HepG2 (cell line): ENCODE results near the gene NME9. TPM values are rescaled to one million over a fixed set of nuclear protein-coding genes. Genes with fewer than 3 reads are reported as not detected.

Source experiments
- ATAC-seq: fragments of 200-7000 bp; cut with Tn5 transposase; 3 replicates; pipeline ENCODE4 v1.9.1; 2020; ENCODE audit warnings: mild to moderate bottlenecking, moderate library complexity
- BruUV-seq: library from RNA; stranded (reverse); fragments of 400-500 nt; replicated peaks from 2 replicates; lab custom pipeline; 2021; lab: Mats Ljungman, UMichigan
- CTCF ChIA-PET: fragments of 300-600 bp; formaldehyde crosslinking; extraction: SDS; loops from one replicate; lab custom pipeline; 2021; ENCODE audit warnings: low total read pairs, inconsistent platforms, low intra/inter-chr PET ratio; lab: Yijun Ruan, JAX
- POLR2A ChIA-PET: fragments of 350-600 bp; sonication (Branson Sonifier 250); formaldehyde crosslinking; loops from one replicate; lab custom pipeline; 2020; ENCODE audit warnings: antibody characterized with exemption, inconsistent platforms; lab: Yijun Ruan, JAX
- DNase-seq: peaks from one replicate; pipeline ENCODE4 v3.0.0-alpha.2; 2015; ENCODE audit warnings: low spot score
- FAIRE-seq: peaks from 3 replicates; lab custom pipeline; 2011; peaks lifted over from hg19 to GRCh38; lab: Jason Lieb, UNC
- H2AFZ ChIP-seq: one replicate; pipeline ENCODE4 v1.6.1; 2011; ENCODE audit warnings: low read length, inconsistent platforms
- H3K27ac ChIP-seq: fragments of 300-600 bp; 3 replicates; pipeline ENCODE4 v1.8.0; 2011; ENCODE audit warnings: mixed run types, mild to moderate bottlenecking, mixed read lengths, low read length, inconsistent platforms; ENCODE audit not compliant: insufficient read depth; ENCODE audit errors: extremely low read length
- H3K27me3 ChIP-seq, 2 experiments: fragments of 200-600 bp in 1 of 2; 2 replicates in 1 of 2; 3 replicates in 1 of 2; pipeline versions ENCODE4 v1.6.0 to v1.8.0; 2011; ENCODE audit warnings: low read length in 2 of 2, mild to moderate bottlenecking in 2 of 2, moderate library complexity in 2 of 2, inconsistent platforms in 1 of 2; ENCODE audit not compliant: insufficient read depth in 2 of 2, control insufficient read depth in 1 of 2
- H3K36me3 ChIP-seq, 2 experiments: fragments of 200-600 bp in 1 of 2; replicated peaks in 1 of 2; 2 replicates in 1 of 2; 3 replicates in 1 of 2; pipeline versions ENCODE4 v1.5.1 to v1.8.0; 2011; ENCODE audit warnings: low read length in 2 of 2, inconsistent platforms in 1 of 2; ENCODE audit not compliant: insufficient read depth in 2 of 2, control insufficient read depth in 1 of 2
- H3K4me1 ChIP-seq: 2 replicates; pipeline ENCODE4 v1.5.1; 2012; ENCODE audit warnings: low read length, inconsistent platforms; ENCODE audit not compliant: insufficient read depth
- H3K4me2 ChIP-seq: 2 replicates; pipeline ENCODE4 v1.6.0; 2011; ENCODE audit warnings: low read depth, low read length, inconsistent platforms
- H3K4me3 ChIP-seq, 3 experiments: fragments of 200-600 bp in 1 of 3; sonication (generic), shearing (Covaris generic) in 1 of 3; replicated peaks in 1 of 3; 2 replicates each; pipeline ENCODE4 v1.5.1; 2011 to 2016; ENCODE audit warnings: low read length in 3 of 3, inconsistent platforms in 2 of 3, low read depth in 2 of 3, mild to moderate bottlenecking in 2 of 3, control low read depth in 1 of 3, mixed read lengths in 1 of 3; ENCODE audit not compliant: insufficient read depth in 1 of 3
- H3K79me2 ChIP-seq: one replicate; pipeline ENCODE4 v1.6.1; 2011; ENCODE audit warnings: low read length, inconsistent platforms; ENCODE audit not compliant: insufficient read depth
- H3K9ac ChIP-seq: 2 replicates; pipeline ENCODE4 v1.6.0; 2011; ENCODE audit warnings: mild to moderate bottlenecking, low read depth, low read length, inconsistent platforms; ENCODE audit not compliant: insufficient read depth
- H3K9me3 ChIP-seq: 2 replicates; pipeline ENCODE4 v1.5.1; 2012; ENCODE audit warnings: mild to moderate bottlenecking, low read length
- H4K20me1 ChIP-seq: 2 replicates; pipeline ENCODE4 v1.6.0; 2011; ENCODE audit warnings: inconsistent platforms, mild to moderate bottlenecking, low read length, moderate library complexity; ENCODE audit not compliant: insufficient read depth
- CEBPG ChIP-seq: IDR thresholded peaks from 2 replicates; pipeline ENCODE4 v1.6.1; 2016
- CTCF ChIP-seq: sonication (generic); formaldehyde crosslinking; IDR thresholded peaks from 2 replicates; pipeline ENCODE4 v1.5.0; 2020; ENCODE audit warnings: mild to moderate bottlenecking, missing genetic modification reagents, moderate library complexity
- FUBP1 ChIP-seq: sonication (generic); formaldehyde crosslinking; IDR thresholded peaks from 2 replicates; pipeline ENCODE4 v1.5.1; 2020; ENCODE audit warnings: missing genetic modification reagents, mild to moderate bottlenecking, borderline replicate concordance
- GATAD2A ChIP-seq: IDR thresholded peaks from 2 replicates; pipeline ENCODE4 v1.6.1; 2016
- KDM2A ChIP-seq: sonication (generic); formaldehyde crosslinking; IDR thresholded peaks from 2 replicates; pipeline ENCODE4 v1.4.0; 2020; ENCODE audit warnings: low read depth, missing genetic modification reagents, borderline replicate concordance
- NONO ChIP-seq, 2 experiments: fragments of 450-650 bp in 1 of 2; sonication (generic) in 1 of 2; formaldehyde crosslinking in 1 of 2; IDR thresholded peaks in 1 of 2; conservative IDR thresholded peaks in 1 of 2; 2 replicates each; pipeline versions ENCODE4 v1.6.1 to v1.8.0; 2017 to 2022; ENCODE audit warnings: mild to moderate bottlenecking in 1 of 2, missing genetic modification reagents in 1 of 2, moderate library complexity in 1 of 2
- NRL ChIP-seq: sonication (generic); formaldehyde crosslinking; IDR thresholded peaks from 2 replicates; pipeline ENCODE4 v1.5.0; 2020; ENCODE audit warnings: missing genetic modification reagents, mild to moderate bottlenecking, moderate library complexity, borderline replicate concordance
- POLR2AphosphoS5 ChIP-seq: IDR thresholded peaks from 2 replicates; pipeline ENCODE4 v1.6.1; 2012; ENCODE audit warnings: low read depth, low read length
- SPEN ChIP-seq: sonication (generic); formaldehyde crosslinking; IDR thresholded peaks from 2 replicates; pipeline ENCODE4 v1.5.1; 2020; ENCODE audit warnings: low read depth, mild to moderate bottlenecking, missing genetic modification reagents
- THAP9 ChIP-seq: sonication (generic); formaldehyde crosslinking; IDR thresholded peaks from 2 replicates; pipeline ENCODE4; 2020; ENCODE audit warnings: missing genetic modification reagents, mild to moderate bottlenecking, borderline replicate concordance
- TP53 ChIP-seq: sonication (generic); formaldehyde crosslinking; conservative IDR thresholded peaks from 2 replicates; pipeline ENCODE4 v1.4.0; 2020; ENCODE audit warnings: missing genetic modification reagents
- ZNF629 ChIP-seq: sonication (generic); formaldehyde crosslinking; conservative IDR thresholded peaks from 2 replicates; pipeline ENCODE4 v1.5.0; 2020; ENCODE audit warnings: missing genetic modification reagents
- WGBS: methylation state at CpG from one replicate; pipeline ENCODE4 v1.1.6; 2017; ENCODE audit warnings: low lambda C conversion rate; 5-methylcytosine and 5-hydroxymethylcytosine counted together
- in situ Hi-C: cut with HindIII; loops from 2 replicates; pipeline ENCODE4 v1.10.0; 2017; ENCODE audit warnings: low pct_unique_long_range_greater_than_20kb; ENCODE audit not compliant: extremely low pct_ligation_motif_present
- intact Hi-C: fragments of 100-400 bp; cut with micrococcal nuclease; formaldehyde crosslinking; loops from one replicate; pipeline ENCODE4 v1.10.0; 2022; ENCODE audit not compliant: unreplicated experiment
- polyA plus RNA-seq, 8 experiments: library from polyadenylated mRNA; depleted of rRNA in 3 of 8; stranded (reverse) in 7 of 8; unstranded in 1 of 8; fragments of >200 nt; fragmentation: Illumina TruSeq in 4 of 8; extraction: Trizol in 4 of 8; gene quantifications; 2 replicates each; pipeline versions ENCODE4 v1.2.1 to v1.2.3, GENCODE V29; 2011 to 2016; ENCODE audit warnings: low read depth in 4 of 8, missing spikeins in 1 of 8, mixed read lengths in 1 of 8; ENCODE audit not compliant: insufficient read depth in 1 of 8
- total RNA-seq, 5 experiments: library from RNA; depleted of rRNA; stranded (reverse); fragments of >200 nt; fragmentation: Illumina TruSeq; extraction: Trizol; gene quantifications; 2 replicates each; pipeline ENCODE4 v1.2.3, GENCODE V29; 2016; ENCODE audit warnings: low read depth in 1 of 5
- TF ChIP-seq, protein P1 (sequence below): sonication (generic); formaldehyde crosslinking; IDR thresholded peaks from 2 replicates; pipeline ENCODE4 v1.4.0; 2020; ENCODE audit warnings: missing genetic modification reagents

The NME9 gene
- total and polyA plus RNA-seq, 2 of the 13 experiments (the other 11 are each of a cell fraction or from before 2014, with no cell fraction given), result not detected

DNA sequence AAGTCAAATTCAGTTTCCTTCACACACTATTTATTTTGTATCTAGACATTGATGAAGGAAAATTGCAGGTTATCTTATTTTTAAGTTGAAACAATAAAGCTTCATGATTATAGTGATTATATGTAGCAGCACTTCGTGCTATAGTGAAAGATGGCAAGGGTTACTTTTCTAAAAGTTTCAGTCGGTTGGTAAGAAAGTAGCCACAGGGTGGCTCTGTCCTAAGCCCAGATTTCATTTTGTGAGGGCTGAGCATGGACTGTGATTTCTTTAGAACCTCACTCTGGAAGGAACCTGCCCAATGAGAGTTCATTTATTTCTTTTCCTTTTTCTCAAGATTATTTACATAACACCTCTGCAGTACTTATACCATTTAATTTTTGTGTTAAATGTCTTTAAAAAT, 66.5 kb downstream of the NME9 start:
- DNase-seq (no peak), ATAC-seq (no peak; the same call in 2 of the 3 replicates), FAIRE-seq (no peak)
- intact Hi-C loops (no loop called here), in situ Hi-C loops (no loop called here)
- TF ChIP-seq ZNF629 (CRISPR knock-in tag), result no peak
- no peak for TF ChIP-seq NRL (CRISPR knock-in tag)
- TF ChIP-seq SPEN, result no peak
- no peak for TF ChIP-seq FUBP1
- no peak for TF ChIP-seq GATAD2A
- no peak for TF ChIP-seq THAP9 (CRISPR knock-in tag)
- TF ChIP-seq TP53 (CRISPR knock-in tag), result no peak
- TF ChIP-seq NONO (IDR thresholded peaks at IDR 0.05), result no peak
- TF ChIP-seq NONO (CRISPR knock-in tag; conservative IDR thresholded peaks at IDR 0.05), result no peak
- TF ChIP-seq, protein P1, sequence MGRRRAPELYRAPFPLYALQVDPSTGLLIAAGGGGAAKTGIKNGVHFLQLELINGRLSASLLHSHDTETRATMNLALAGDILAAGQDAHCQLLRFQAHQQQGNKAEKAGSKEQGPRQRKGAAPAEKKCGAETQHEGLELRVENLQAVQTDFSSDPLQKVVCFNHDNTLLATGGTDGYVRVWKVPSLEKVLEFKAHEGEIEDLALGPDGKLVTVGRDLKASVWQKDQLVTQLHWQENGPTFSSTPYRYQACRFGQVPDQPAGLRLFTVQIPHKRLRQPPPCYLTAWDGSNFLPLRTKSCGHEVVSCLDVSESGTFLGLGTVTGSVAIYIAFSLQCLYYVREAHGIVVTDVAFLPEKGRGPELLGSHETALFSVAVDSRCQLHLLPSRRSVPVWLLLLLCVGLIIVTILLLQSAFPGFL (CRISPR knock-in tag), result no peak
- no peak for TF ChIP-seq POLR2AphosphoS5
- no peak for TF ChIP-seq CTCF (CRISPR knock-in tag)
- no peak for TF ChIP-seq KDM2A
- TF ChIP-seq CEBPG (CRISPR knock-in tag), result no peak
- Histone ChIP-seq H3K27me3 (no peaks in the 10 kb centered on the region), H2AFZ (no peak overlapping the region), H3K9me3 (no peaks in the 10 kb centered on the region), H3K4me2 (no peak overlapping the region), H3K4me3 (no peak overlapping the region), H3K27ac (no peak overlapping the region), H3K9ac (no peak overlapping the region), H4K20me1 (no peaks in the 10 kb centered on the region), H3K4me1 (no peaks in the 10 kb centered on the region), H3K79me2 (no peaks in the 10 kb centered on the region), H3K36me3 (peaks cover 2 to 9% of the 10 kb centered on the region in 2 experiments; a peak in 3 of 5 replicates)
- BruUV-seq, result no TSS peak
- ChIA-PET POLR2A (no interaction called here), CTCF (no interaction called here)
- WGBS, result 93% methylated on average over 2 of the region's 2 CpGs
